HepG2 (cell line): ENCODE measurements around the gene DZANK1. TPM values are rescaled to one million over a fixed set of nuclear protein-coding genes. Genes with fewer than 3 reads are reported as not detected.

Experiments used
- ATAC-seq: fragments of 200-7000 bp; cut with Tn5 transposase; 3 replicates; pipeline ENCODE4 v1.9.1; 2020; ENCODE audit warnings: mild to moderate bottlenecking, moderate library complexity
- BruUV-seq: library from RNA; stranded (reverse); fragments of 400-500 nt; replicated peaks from 2 replicates; lab custom pipeline; 2021; lab: Mats Ljungman, UMichigan
- CTCF ChIA-PET: fragments of 300-600 bp; formaldehyde crosslinking; extraction: SDS; loops from one replicate; lab custom pipeline; 2021; ENCODE audit warnings: low total read pairs, inconsistent platforms, low intra/inter-chr PET ratio; lab: Yijun Ruan, JAX
- POLR2A ChIA-PET: fragments of 350-600 bp; sonication (Branson Sonifier 250); formaldehyde crosslinking; loops from one replicate; lab custom pipeline; 2020; ENCODE audit warnings: antibody characterized with exemption, inconsistent platforms; lab: Yijun Ruan, JAX
- DNase-seq: peaks from one replicate; pipeline ENCODE4 v3.0.0-alpha.2; 2015; ENCODE audit warnings: low spot score
- FAIRE-seq: peaks from 3 replicates; lab custom pipeline; 2011; peaks lifted over from hg19 to GRCh38; lab: Jason Lieb, UNC
- H2AFZ ChIP-seq: one replicate; pipeline ENCODE4 v1.6.1; 2011; ENCODE audit warnings: low read length, inconsistent platforms
- H3K27ac ChIP-seq: fragments of 300-600 bp; 3 replicates; pipeline ENCODE4 v1.8.0; 2011; ENCODE audit warnings: mixed run types, mild to moderate bottlenecking, mixed read lengths, low read length, inconsistent platforms; ENCODE audit not compliant: insufficient read depth; ENCODE audit errors: extremely low read length
- H3K27me3 ChIP-seq, 2 experiments: fragments of 200-600 bp in 1 of 2; 2 replicates in 1 of 2; 3 replicates in 1 of 2; pipeline versions ENCODE4 v1.6.0 to v1.8.0; 2011; ENCODE audit warnings: low read length in 2 of 2, mild to moderate bottlenecking in 2 of 2, moderate library complexity in 2 of 2, inconsistent platforms in 1 of 2; ENCODE audit not compliant: insufficient read depth in 2 of 2, control insufficient read depth in 1 of 2
- H3K36me3 ChIP-seq, 2 experiments: fragments of 200-600 bp in 1 of 2; replicated peaks in 1 of 2; 2 replicates in 1 of 2; 3 replicates in 1 of 2; pipeline versions ENCODE4 v1.5.1 to v1.8.0; 2011; ENCODE audit warnings: low read length in 2 of 2, inconsistent platforms in 1 of 2; ENCODE audit not compliant: insufficient read depth in 2 of 2, control insufficient read depth in 1 of 2
- H3K4me1 ChIP-seq: 2 replicates; pipeline ENCODE4 v1.5.1; 2012; ENCODE audit warnings: low read length, inconsistent platforms; ENCODE audit not compliant: insufficient read depth
- H3K4me2 ChIP-seq: 2 replicates; pipeline ENCODE4 v1.6.0; 2011; ENCODE audit warnings: low read depth, low read length, inconsistent platforms
- H3K4me3 ChIP-seq, 3 experiments: fragments of 200-600 bp in 1 of 3; sonication (generic), shearing (Covaris generic) in 1 of 3; replicated peaks in 1 of 3; 2 replicates each; pipeline ENCODE4 v1.5.1; 2011 to 2016; ENCODE audit warnings: low read length in 3 of 3, inconsistent platforms in 2 of 3, low read depth in 2 of 3, mild to moderate bottlenecking in 2 of 3, control low read depth in 1 of 3, mixed read lengths in 1 of 3; ENCODE audit not compliant: insufficient read depth in 1 of 3
- H3K79me2 ChIP-seq: one replicate; pipeline ENCODE4 v1.6.1; 2011; ENCODE audit warnings: low read length, inconsistent platforms; ENCODE audit not compliant: insufficient read depth
- H3K9ac ChIP-seq: 2 replicates; pipeline ENCODE4 v1.6.0; 2011; ENCODE audit warnings: mild to moderate bottlenecking, low read depth, low read length, inconsistent platforms; ENCODE audit not compliant: insufficient read depth
- H3K9me3 ChIP-seq: 2 replicates; pipeline ENCODE4 v1.5.1; 2012; ENCODE audit warnings: mild to moderate bottlenecking, low read length
- H4K20me1 ChIP-seq: 2 replicates; pipeline ENCODE4 v1.6.0; 2011; ENCODE audit warnings: inconsistent platforms, mild to moderate bottlenecking, low read length, moderate library complexity; ENCODE audit not compliant: insufficient read depth
- HNF1A ChIP-seq, 2 experiments: sonication (generic) in 1 of 2; formaldehyde crosslinking in 1 of 2; IDR thresholded peaks; 2 replicates each; pipeline versions ENCODE4 v1.4.0 to v1.6.1; 2016 to 2020; ENCODE audit warnings: borderline replicate concordance in 1 of 2, low read depth in 1 of 2, mild to moderate bottlenecking in 1 of 2, missing genetic modification reagents in 1 of 2
- POLR2A ChIP-seq, 2 experiments: IDR thresholded peaks; 2 replicates each; pipeline ENCODE4 v1.6.1; 2011; ENCODE audit warnings: low read depth in 2 of 2, low read length in 2 of 2, mild to moderate bottlenecking in 1 of 2, moderate library complexity in 1 of 2; ENCODE audit not compliant: insufficient read depth in 1 of 2
- RELA ChIP-seq: sonication (generic); formaldehyde crosslinking; IDR thresholded peaks from 2 replicates; pipeline ENCODE4 v1.4.0; 2020; ENCODE audit warnings: missing genetic modification reagents
- SOX6 ChIP-seq, 2 experiments: fragments of 450-650 bp in 1 of 2; sonication (generic) in 1 of 2; formaldehyde crosslinking in 1 of 2; IDR thresholded peaks; 2 replicates each; pipeline versions ENCODE4 v1.4.0 to v1.6.1; 2017 to 2020; ENCODE audit warnings: antibody characterized with exemption in 1 of 2, mild to moderate bottlenecking in 1 of 2, missing genetic modification reagents in 1 of 2
- ZFP41 ChIP-seq: sonication (generic); formaldehyde crosslinking; IDR thresholded peaks from 2 replicates; pipeline ENCODE4 v1.4.0; 2020; ENCODE audit warnings: mild to moderate bottlenecking, missing genetic modification reagents, borderline replicate concordance
- ZNF34 ChIP-seq: sonication (generic); formaldehyde crosslinking; IDR thresholded peaks from 2 replicates; pipeline ENCODE4 v1.4.0; 2020; ENCODE audit warnings: mild to moderate bottlenecking, missing genetic modification reagents, borderline replicate concordance
- WGBS: methylation state at CpG from one replicate; pipeline ENCODE4 v1.1.6; 2017; ENCODE audit warnings: low lambda C conversion rate; 5-methylcytosine and 5-hydroxymethylcytosine counted together
- in situ Hi-C: cut with HindIII; loops from 2 replicates; pipeline ENCODE4 v1.10.0; 2017; ENCODE audit warnings: low pct_unique_long_range_greater_than_20kb; ENCODE audit not compliant: extremely low pct_ligation_motif_present
- intact Hi-C: fragments of 100-400 bp; cut with micrococcal nuclease; formaldehyde crosslinking; loops from one replicate; pipeline ENCODE4 v1.10.0; 2022; ENCODE audit not compliant: unreplicated experiment
- polyA plus RNA-seq, 8 experiments: library from polyadenylated mRNA; depleted of rRNA in 3 of 8; stranded (reverse) in 7 of 8; unstranded in 1 of 8; fragments of >200 nt; fragmentation: Illumina TruSeq in 4 of 8; extraction: Trizol in 4 of 8; gene quantifications; 2 replicates each; pipeline versions ENCODE4 v1.2.1 to v1.2.3, GENCODE V29; 2011 to 2016; ENCODE audit warnings: low read depth in 4 of 8, missing spikeins in 1 of 8, mixed read lengths in 1 of 8; ENCODE audit not compliant: insufficient read depth in 1 of 8
- total RNA-seq, 5 experiments: library from RNA; depleted of rRNA; stranded (reverse); fragments of >200 nt; fragmentation: Illumina TruSeq; extraction: Trizol; gene quantifications; 2 replicates each; pipeline ENCODE4 v1.2.3, GENCODE V29; 2016; ENCODE audit warnings: low read depth in 1 of 5
- TF ChIP-seq, protein P1 (sequence below): sonication (generic); formaldehyde crosslinking; IDR thresholded peaks from 2 replicates; pipeline ENCODE4 v1.5.1; 2020; ENCODE audit warnings: missing genetic modification reagents, mild to moderate bottlenecking, borderline replicate concordance

DZANK1 gene
- total and polyA plus RNA-seq, 2 of the 13 experiments (the other 11 are each of a cell fraction or from before 2014, with no cell fraction given) = 1.6 to 3.2 TPM

- peak overlapping the region; percentile 68 for H2AFZ ChIP-seq
- FAIRE-seq = peak; percentile 30
- CTCF ChIA-PET = no interaction called here
Measured at GRCh38 chr20:18465536-18466200, 1.2 kb downstream of the DZANK1 start.

More at GRCh38 chr20:18465536-18466200, 1.2 kb downstream of the DZANK1 start:
- in situ Hi-C loops (no loop called here), intact Hi-C loops (loop anchor here (1.0 to 10.0 kb wide), 3 partner anchors 49 to 141 kb away; partner anchors contain the start of gene DTD1)
- H4K20me1 ChIP-seq = no peaks in the 10 kb centered on the region
- H3K27me3 ChIP-seq = no peaks in the 10 kb centered on the region; a peak in 1 of 5 replicates
- DNase-seq (no peak), ATAC-seq (no peak)
- peak overlapping the region; percentile 85 for H3K4me2 ChIP-seq
- H3K4me1 ChIP-seq = peaks cover 27% of the 10 kb centered on the region
- POLR2A ChIA-PET = interaction anchor here (0.7 to 3.2 kb wide), 5 partner anchors 31 to 178 kb away, joined by 3 to 78 read pairs (median 16); partner anchors contain the start of genes RBBP9 and SEC23B
- WGBS = 20% methylated on average over 6 of the region's 6 CpGs
- H3K36me3 ChIP-seq = peaks cover 9 to 11% of the 10 kb centered on the region in 2 experiments; a peak in 4 of 5 replicates
- peaks cover 27% of the 10 kb centered on the region for H3K79me2 ChIP-seq
- TF ChIP-seq, protein P1, sequence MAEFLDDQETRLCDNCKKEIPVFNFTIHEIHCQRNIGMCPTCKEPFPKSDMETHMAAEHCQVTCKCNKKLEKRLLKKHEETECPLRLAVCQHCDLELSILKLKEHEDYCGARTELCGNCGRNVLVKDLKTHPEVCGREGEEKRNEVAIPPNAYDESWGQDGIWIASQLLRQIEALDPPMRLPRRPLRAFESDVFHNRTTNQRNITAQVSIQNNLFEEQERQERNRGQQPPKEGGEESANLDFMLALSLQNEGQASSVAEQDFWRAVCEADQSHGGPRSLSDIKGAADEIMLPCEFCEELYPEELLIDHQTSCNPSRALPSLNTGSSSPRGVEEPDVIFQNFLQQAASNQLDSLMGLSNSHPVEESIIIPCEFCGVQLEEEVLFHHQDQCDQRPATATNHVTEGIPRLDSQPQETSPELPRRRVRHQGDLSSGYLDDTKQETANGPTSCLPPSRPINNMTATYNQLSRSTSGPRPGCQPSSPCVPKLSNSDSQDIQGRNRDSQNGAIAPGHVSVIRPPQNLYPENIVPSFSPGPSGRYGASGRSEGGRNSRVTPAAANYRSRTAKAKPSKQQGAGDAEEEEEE (CRISPR knock-in tag) = no peak
- no peak for TF ChIP-seq ZFP41 (CRISPR knock-in tag)
- no peak for TF ChIP-seq RELA (CRISPR knock-in tag)
- no peak for TF ChIP-seq SOX6 (IDR thresholded peaks at IDR 0.05)
- TF ChIP-seq SOX6 (CRISPR knock-in tag; IDR thresholded peaks at IDR 0.05) = no peak
- peak; percentile 47; the same call in 1 of the 2 replicates for TF ChIP-seq HNF1A (IDR thresholded peaks at IDR 0.05; ENCODE audit: low read depth)
- no peak for TF ChIP-seq HNF1A (CRISPR knock-in tag; IDR thresholded peaks at IDR 0.05; ENCODE audit: borderline replicate concordance)
- no peak for TF ChIP-seq POLR2A (IDR thresholded peaks at IDR 0.05; ENCODE audit: insufficient read depth in 1 of 2, low read depth in 2 of 2, low read length in 2 of 2)
- TF ChIP-seq ZNF34 (CRISPR knock-in tag) = no peak
- BruUV-seq = no TSS peak
- peak overlapping the region; percentile 79 to 91 (median 83); a peak in 5 of 6 replicates for H3K4me3 ChIP-seq
- peak overlapping the region; percentile 88; the same call in 1 of the 2 replicates for H3K9ac ChIP-seq
- H3K9me3 ChIP-seq = no peaks in the 10 kb centered on the region
- no peak overlapping the region for H3K27ac ChIP-seq
